ENCODE data around the gene STK33.

DNA sequence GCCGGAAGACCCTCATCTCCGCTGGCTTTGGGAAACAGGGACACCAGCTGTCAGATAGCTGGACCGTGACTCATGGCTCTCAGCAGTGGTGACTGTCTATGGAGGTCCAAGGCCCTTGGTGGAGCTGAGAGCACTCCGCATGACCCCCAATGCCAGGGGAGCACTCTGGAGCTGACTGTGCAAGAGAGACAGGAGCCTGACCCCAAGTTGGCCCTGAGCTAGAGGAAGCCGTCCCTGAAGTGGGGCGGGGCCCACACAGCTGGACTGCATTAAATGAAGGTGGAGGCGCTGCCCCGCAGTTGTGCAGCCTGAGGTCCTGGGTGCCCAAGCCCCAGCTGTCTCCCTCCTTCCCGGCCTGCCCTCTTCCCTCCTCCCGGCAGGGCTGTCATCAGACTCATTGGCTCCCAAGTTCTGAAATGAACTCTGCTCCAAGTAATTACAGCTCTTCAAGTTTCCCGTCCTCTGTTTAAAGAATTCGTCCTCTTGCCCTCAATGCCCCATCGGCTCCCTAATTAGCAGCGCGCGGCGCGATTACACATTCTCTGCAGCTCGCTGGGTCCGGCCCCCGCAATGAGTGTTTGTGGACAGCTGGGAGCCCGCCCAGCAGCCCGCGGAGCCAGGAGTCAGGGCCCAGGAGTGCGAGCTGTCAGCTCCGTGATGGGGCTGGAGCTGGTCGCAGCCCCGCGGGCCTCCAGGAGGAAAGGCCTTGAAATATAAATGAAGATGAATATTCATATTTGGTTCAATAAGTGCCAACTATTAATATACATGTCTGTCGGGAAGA lies 237.1 kb downstream of the STK33 start:
- TF ChIP-seq, protein P1, sequence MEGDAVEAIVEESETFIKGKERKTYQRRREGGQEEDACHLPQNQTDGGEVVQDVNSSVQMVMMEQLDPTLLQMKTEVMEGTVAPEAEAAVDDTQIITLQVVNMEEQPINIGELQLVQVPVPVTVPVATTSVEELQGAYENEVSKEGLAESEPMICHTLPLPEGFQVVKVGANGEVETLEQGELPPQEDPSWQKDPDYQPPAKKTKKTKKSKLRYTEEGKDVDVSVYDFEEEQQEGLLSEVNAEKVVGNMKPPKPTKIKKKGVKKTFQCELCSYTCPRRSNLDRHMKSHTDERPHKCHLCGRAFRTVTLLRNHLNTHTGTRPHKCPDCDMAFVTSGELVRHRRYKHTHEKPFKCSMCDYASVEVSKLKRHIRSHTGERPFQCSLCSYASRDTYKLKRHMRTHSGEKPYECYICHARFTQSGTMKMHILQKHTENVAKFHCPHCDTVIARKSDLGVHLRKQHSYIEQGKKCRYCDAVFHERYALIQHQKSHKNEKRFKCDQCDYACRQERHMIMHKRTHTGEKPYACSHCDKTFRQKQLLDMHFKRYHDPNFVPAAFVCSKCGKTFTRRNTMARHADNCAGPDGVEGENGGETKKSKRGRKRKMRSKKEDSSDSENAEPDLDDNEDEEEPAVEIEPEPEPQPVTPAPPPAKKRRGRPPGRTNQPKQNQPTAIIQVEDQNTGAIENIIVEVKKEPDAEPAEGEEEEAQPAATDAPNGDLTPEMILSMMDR (IDR thresholded peaks at IDR 0.05) = no peak
- TF ChIP-seq POLR2A (IDR thresholded peaks at IDR 0.05) (no peak), POLR2AphosphoS5 (IDR thresholded peaks at IDR 0.05) (no peak)
